ENCODE measurements around the gene LBHD2.

DNA sequence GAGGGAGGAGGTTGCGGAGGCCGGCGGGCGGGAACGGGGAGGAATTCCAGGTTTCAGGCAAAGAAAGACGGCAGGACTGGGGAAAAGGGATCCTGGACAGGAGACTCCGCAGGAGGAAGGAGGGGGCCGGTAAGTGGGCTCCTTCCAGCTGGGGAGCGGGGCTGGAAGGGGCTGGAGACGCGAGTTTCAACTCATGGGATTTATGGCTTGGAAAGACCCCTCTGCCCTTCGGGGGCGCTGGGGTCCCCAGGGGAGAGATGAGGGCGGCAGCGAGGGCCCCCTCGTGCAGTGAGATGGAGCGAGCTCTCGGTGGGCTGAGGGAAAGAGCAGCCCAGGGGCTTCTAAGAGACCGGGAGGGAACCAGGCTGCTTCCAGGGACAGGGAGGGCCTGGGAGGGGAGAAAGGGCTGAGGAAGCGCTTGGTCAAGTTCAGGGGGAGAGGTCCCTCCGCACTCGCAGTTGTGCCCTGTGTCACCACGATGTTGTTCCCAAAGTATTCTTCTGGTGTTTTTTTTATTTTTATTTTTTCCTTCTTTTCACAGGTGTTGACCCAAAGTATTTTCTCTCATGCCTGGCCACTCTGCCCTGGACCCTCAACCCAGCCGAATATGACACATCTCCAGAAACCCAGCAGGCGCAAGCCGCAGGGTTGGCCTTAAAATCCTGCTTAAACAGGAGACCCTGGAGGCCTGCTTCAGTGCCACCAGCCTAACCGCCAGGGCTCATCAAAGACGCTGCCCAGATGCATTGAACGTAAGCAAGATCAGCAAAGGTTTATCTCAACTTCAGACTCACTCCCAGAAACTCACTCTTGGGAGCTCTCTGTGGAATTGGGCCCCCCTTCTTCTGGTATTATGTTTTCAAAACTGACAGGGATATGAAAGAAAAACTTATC, 55.4 kb downstream of the LBHD2 start:
- TF ChIP-seq SUZ12 (IDR thresholded peaks at IDR 0.05; ENCODE audit: low read length) (peak; percentile 28; the same call in 1 of the 2 replicates), EZH2 (IDR thresholded peaks at IDR 0.05; ENCODE audit: low read depth, low read length, severe bottlenecking) (no peak), TAF1 (IDR thresholded peaks at IDR 0.05; ENCODE audit: low read depth, low read length) (no peak), CHD1 (IDR thresholded peaks at IDR 0.05; ENCODE audit: low read depth, low read length) (no peak), RFX5 (IDR thresholded peaks at IDR 0.05; ENCODE audit: borderline replicate concordance, low read depth, low read length) (no peak), HDAC6 (IDR thresholded peaks at IDR 0.05; ENCODE audit: low read depth, low read length) (no peak), POLR2AphosphoS5 (IDR thresholded peaks at IDR 0.05; ENCODE audit: low read depth, low read length) (no peak), EGR1 (IDR thresholded peaks at IDR 0.05; ENCODE audit: borderline replicate concordance, low read depth, low read length) (no peak), SP2 (IDR thresholded peaks at IDR 0.05; ENCODE audit: low read length) (no peak)
- TF ChIP-seq, protein P1, sequence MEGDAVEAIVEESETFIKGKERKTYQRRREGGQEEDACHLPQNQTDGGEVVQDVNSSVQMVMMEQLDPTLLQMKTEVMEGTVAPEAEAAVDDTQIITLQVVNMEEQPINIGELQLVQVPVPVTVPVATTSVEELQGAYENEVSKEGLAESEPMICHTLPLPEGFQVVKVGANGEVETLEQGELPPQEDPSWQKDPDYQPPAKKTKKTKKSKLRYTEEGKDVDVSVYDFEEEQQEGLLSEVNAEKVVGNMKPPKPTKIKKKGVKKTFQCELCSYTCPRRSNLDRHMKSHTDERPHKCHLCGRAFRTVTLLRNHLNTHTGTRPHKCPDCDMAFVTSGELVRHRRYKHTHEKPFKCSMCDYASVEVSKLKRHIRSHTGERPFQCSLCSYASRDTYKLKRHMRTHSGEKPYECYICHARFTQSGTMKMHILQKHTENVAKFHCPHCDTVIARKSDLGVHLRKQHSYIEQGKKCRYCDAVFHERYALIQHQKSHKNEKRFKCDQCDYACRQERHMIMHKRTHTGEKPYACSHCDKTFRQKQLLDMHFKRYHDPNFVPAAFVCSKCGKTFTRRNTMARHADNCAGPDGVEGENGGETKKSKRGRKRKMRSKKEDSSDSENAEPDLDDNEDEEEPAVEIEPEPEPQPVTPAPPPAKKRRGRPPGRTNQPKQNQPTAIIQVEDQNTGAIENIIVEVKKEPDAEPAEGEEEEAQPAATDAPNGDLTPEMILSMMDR (IDR thresholded peaks at IDR 0.05; ENCODE audit: control extremely low read depth in 1 of 3, insufficient read depth in 1 of 3, low read depth in 1 of 3, low read length in 3 of 3): no peak
